Neuron (in vitro differentiated cells): Measurements from ENCODE around the gene CHN2.

Experiments used
- H2AFZ ChIP-seq: one replicate; pipeline ENCODE4 v1.6.1; 2013; ENCODE audit warnings: low read depth, mild to moderate bottlenecking, inconsistent platforms, low read length, moderate library complexity
- H3K27me3 ChIP-seq: one replicate; pipeline ENCODE4 v1.6.1; 2013; ENCODE audit warnings: low read length; ENCODE audit not compliant: insufficient read depth
- H3K36me3 ChIP-seq: one replicate; pipeline ENCODE4 v1.6.1; 2013; ENCODE audit warnings: low read length; ENCODE audit not compliant: insufficient read depth
- H3K4me1 ChIP-seq: one replicate; pipeline ENCODE4 v1.6.1; 2013; ENCODE audit warnings: low read length; ENCODE audit not compliant: insufficient read depth
- H3K4me3 ChIP-seq: 2 replicates; pipeline ENCODE4 v1.5.1; 2013; ENCODE audit warnings: mild to moderate bottlenecking, low read length, moderate library complexity
- H3K9me3 ChIP-seq: one replicate; pipeline ENCODE4 v1.6.1; 2013; ENCODE audit warnings: low read length

The CHN2 gene

GRCh38 chr7:29372351-29373090 lies 177.9 kb downstream of the CHN2 start:
- no peaks in the 10 kb centered on the region for H3K4me1 ChIP-seq
- no peak overlapping the region for H2AFZ ChIP-seq
- H3K4me3 ChIP-seq, result no peak overlapping the region
- H3K9me3 ChIP-seq, result no peaks in the 10 kb centered on the region
- H3K36me3 ChIP-seq, result no peaks in the 10 kb centered on the region
- no peaks in the 10 kb centered on the region for H3K27me3 ChIP-seq

GRCh38 chr7:29375641-29376562 lies 181.3 kb downstream of the CHN2 start:
- no peaks in the 10 kb centered on the region for H3K27me3 ChIP-seq
- H3K36me3 ChIP-seq, result no peaks in the 10 kb centered on the region
- H3K4me1 ChIP-seq, result no peaks in the 10 kb centered on the region
- no peak overlapping the region for H3K4me3 ChIP-seq
- no peak overlapping the region for H2AFZ ChIP-seq
- H3K9me3 ChIP-seq, result no peaks in the 10 kb centered on the region

- no peaks in the 10 kb centered on the region for H3K36me3 ChIP-seq
- no peak overlapping the region for H2AFZ ChIP-seq
- H3K4me3 ChIP-seq, result no peak overlapping the region
- H3K27me3 ChIP-seq, result no peaks in the 10 kb centered on the region
- H3K9me3 ChIP-seq, result no peaks in the 10 kb centered on the region
- no peaks in the 10 kb centered on the region for H3K4me1 ChIP-seq
Measured at GRCh38 chr7:29377718-29378117, 183.1 kb downstream of the CHN2 start.

GRCh38 chr7:29379551-29379950 lies 185.0 kb downstream of the CHN2 start:
- no peak overlapping the region for H2AFZ ChIP-seq
- no peak overlapping the region for H3K4me3 ChIP-seq
- H3K9me3 ChIP-seq, result no peaks in the 10 kb centered on the region
- no peaks in the 10 kb centered on the region for H3K27me3 ChIP-seq
- H3K36me3 ChIP-seq, result no peaks in the 10 kb centered on the region
- no peaks in the 10 kb centered on the region for H3K4me1 ChIP-seq

GRCh38 chr7:29381206-29382094 lies 186.9 kb downstream of the CHN2 start:
- Histone ChIP-seq H3K9me3 (no peaks in the 10 kb centered on the region), H3K27me3 (no peaks in the 10 kb centered on the region), H2AFZ (no peak overlapping the region), H3K4me1 (no peaks in the 10 kb centered on the region), H3K4me3 (no peak overlapping the region), H3K36me3 (no peaks in the 10 kb centered on the region)

- Histone ChIP-seq H3K4me3 (no peak overlapping the region), H2AFZ (no peak overlapping the region), H3K9me3 (no peaks in the 10 kb centered on the region), H3K4me1 (no peaks in the 10 kb centered on the region), H3K36me3 (no peaks in the 10 kb centered on the region), H3K27me3 (no peaks in the 10 kb centered on the region)
Measured at GRCh38 chr7:29384277-29384676, 189.7 kb downstream of the CHN2 start.

GRCh38 chr7:29385214-29385814 lies 190.7 kb downstream of the CHN2 start:
- H3K36me3 ChIP-seq, result no peaks in the 10 kb centered on the region
- no peaks in the 10 kb centered on the region for H3K9me3 ChIP-seq
- no peak overlapping the region for H2AFZ ChIP-seq
- H3K4me1 ChIP-seq, result no peaks in the 10 kb centered on the region
- H3K27me3 ChIP-seq, result no peaks in the 10 kb centered on the region
- H3K4me3 ChIP-seq, result no peak overlapping the region

GRCh38 chr7:29386196-29386765 lies 191.7 kb downstream of the CHN2 start:
- no peaks in the 10 kb centered on the region for H3K4me1 ChIP-seq
- no peak overlapping the region for H2AFZ ChIP-seq
- H3K9me3 ChIP-seq, result no peaks in the 10 kb centered on the region
- H3K27me3 ChIP-seq, result no peaks in the 10 kb centered on the region
- no peak overlapping the region for H3K4me3 ChIP-seq
- H3K36me3 ChIP-seq, result no peaks in the 10 kb centered on the region

- Histone ChIP-seq H2AFZ (no peak overlapping the region), H3K4me3 (no peak overlapping the region), H3K27me3 (no peaks in the 10 kb centered on the region), H3K4me1 (no peaks in the 10 kb centered on the region), H3K9me3 (no peaks in the 10 kb centered on the region), H3K36me3 (no peaks in the 10 kb centered on the region)
Measured at GRCh38 chr7:29391262-29391661, 196.7 kb downstream of the CHN2 start.

- H3K9me3 ChIP-seq, result no peaks in the 10 kb centered on the region
- no peaks in the 10 kb centered on the region for H3K27me3 ChIP-seq
Measured at GRCh38 chr7:29394321-29394720, 199.7 kb downstream of the CHN2 start.

GRCh38 chr7:29396563-29396962 lies 202.0 kb downstream of the CHN2 start:
- no peak overlapping the region for H2AFZ ChIP-seq
- H3K4me3 ChIP-seq, result no peak overlapping the region
- H3K36me3 ChIP-seq, result no peaks in the 10 kb centered on the region
- no peaks in the 10 kb centered on the region for H3K4me1 ChIP-seq
- H3K27me3 ChIP-seq, result no peaks in the 10 kb centered on the region
- H3K9me3 ChIP-seq, result no peaks in the 10 kb centered on the region

More at GRCh38 chr7:29394321-29394720, 199.7 kb downstream of the CHN2 start:
- Histone ChIP-seq H3K4me1 (no peaks in the 10 kb centered on the region), H2AFZ (no peak overlapping the region), H3K4me3 (no peak overlapping the region), H3K36me3 (no peaks in the 10 kb centered on the region)

- no peaks in the 10 kb centered on the region for H3K36me3 ChIP-seq
Measured at GRCh38 chr7:29397398-29397797, 202.8 kb downstream of the CHN2 start.

More at GRCh38 chr7:29397398-29397797, 202.8 kb downstream of the CHN2 start:
- Histone ChIP-seq H3K27me3 (no peaks in the 10 kb centered on the region), H3K4me3 (no peak overlapping the region), H3K4me1 (no peaks in the 10 kb centered on the region), H3K9me3 (no peaks in the 10 kb centered on the region), H2AFZ (no peak overlapping the region)
